IMR-90 (cell line): Measurements from ENCODE around the gene BNIP5. TPM values are rescaled to one million over a fixed set of nuclear protein-coding genes. Genes with fewer than 3 reads are reported as not detected.

Source experiments
- ATAC-seq: fragments of 200-7000 bp; cut with Tn5 transposase; 2 replicates; pipeline ENCODE4 v1.9.1; 2020; ENCODE audit warnings: low read depth, mild to moderate bottlenecking, moderate library complexity
- BruUV-seq: library from RNA; stranded (reverse); fragments of 400-500 nt; replicated peaks from 2 replicates; lab custom pipeline; 2021; lab: Mats Ljungman, UMichigan
- CTCF ChIA-PET: fragments of 300-600 bp; formaldehyde crosslinking; extraction: SDS; loops from one replicate; lab custom pipeline; 2021; ENCODE audit warnings: antibody characterized with exemption; lab: Yijun Ruan, JAX
- POLR2A ChIA-PET: fragments of 300-600 bp; sonication (Branson Sonifier 250); formaldehyde crosslinking; loops from one replicate; lab custom pipeline; 2022; ENCODE audit warnings: antibody characterized with exemption; ENCODE audit not compliant: unreplicated experiment; lab: Charles Lee
- DNase-seq: peaks from one replicate; pipeline ENCODE4 v3.0.0; 2013
- H2AFZ ChIP-seq: replicated peaks from 2 replicates; pipeline ENCODE3; 2013; ENCODE audit warnings: low read length, mild to moderate bottlenecking; ENCODE audit not compliant: poor library complexity
- H2AK5ac ChIP-seq: 2 replicates; pipeline ENCODE4 v1.6.1; 2013; ENCODE audit warnings: low read depth, low read length, inconsistent platforms
- H2AK9ac ChIP-seq: replicated peaks from 2 replicates; pipeline ENCODE3; 2013; ENCODE audit warnings: mild to moderate bottlenecking, low read depth, low read length, moderate library complexity; ENCODE audit not compliant: poor library complexity
- H2BK120ac ChIP-seq: 2 replicates; pipeline ENCODE4 v1.6.1; 2013; ENCODE audit warnings: low read depth, low read length, inconsistent platforms
- H2BK15ac ChIP-seq: 3 replicates; pipeline ENCODE4 v1.6.1; 2013; ENCODE audit warnings: low read depth, low read length, inconsistent platforms
- H2BK20ac ChIP-seq: 2 replicates; pipeline ENCODE4 v1.6.1; 2013; ENCODE audit warnings: low read depth, mild to moderate bottlenecking, inconsistent platforms, low read length, moderate library complexity
- H2BK5ac ChIP-seq: 2 replicates; pipeline ENCODE4 v1.6.1; 2013; ENCODE audit warnings: mild to moderate bottlenecking, low read depth, low read length, inconsistent platforms; ENCODE audit not compliant: poor library complexity, severe bottlenecking
- H3K14ac ChIP-seq: replicated peaks from 2 replicates; pipeline ENCODE4 v1.6.1; 2013; ENCODE audit warnings: low read depth, low read length, inconsistent platforms
- H3K18ac ChIP-seq: 2 replicates; pipeline ENCODE4 v1.6.1; 2013; ENCODE audit warnings: low read depth, low read length, control low read depth
- H3K23ac ChIP-seq: 2 replicates; pipeline ENCODE4 v1.6.1; 2013; ENCODE audit warnings: low read depth, low read length, inconsistent platforms
- H3K27ac ChIP-seq: 2 replicates; pipeline ENCODE4 v1.5.1; 2013; ENCODE audit warnings: mild to moderate bottlenecking, control low read depth, low read length; ENCODE audit not compliant: insufficient read depth
- H3K27me3 ChIP-seq: 2 replicates; pipeline ENCODE4 v1.6.1; 2013; ENCODE audit warnings: low read length; ENCODE audit not compliant: control insufficient read depth, insufficient read depth
- H3K36me3 ChIP-seq: 2 replicates; pipeline ENCODE4 v1.6.1; 2013; ENCODE audit warnings: low read length, mixed read lengths; ENCODE audit not compliant: control insufficient read depth, insufficient read depth
- H3K4ac ChIP-seq: 2 replicates; pipeline ENCODE4 v1.6.1; 2013; ENCODE audit warnings: low read depth, low read length, inconsistent platforms
- H3K4me1 ChIP-seq: 2 replicates; pipeline ENCODE4 v1.6.1; 2013; ENCODE audit warnings: low read length, mixed read lengths; ENCODE audit not compliant: control insufficient read depth, insufficient read depth
- H3K4me2 ChIP-seq: 2 replicates; pipeline ENCODE4 v1.6.1; 2013; ENCODE audit warnings: low read depth, mild to moderate bottlenecking, control low read depth, low read length, moderate library complexity
- H3K4me3 ChIP-seq: 2 replicates; pipeline ENCODE4 v1.5.1; 2013; ENCODE audit warnings: low read depth, mild to moderate bottlenecking, control low read depth, low read length, moderate library complexity; ENCODE audit not compliant: insufficient read depth
- H3K56ac ChIP-seq: 2 replicates; pipeline ENCODE4 v1.6.1; 2013; ENCODE audit warnings: low read length, inconsistent platforms; ENCODE audit not compliant: insufficient read depth; ENCODE audit errors: extremely low read depth
- H3K79me1 ChIP-seq, 2 experiments: 2 replicates each; pipeline ENCODE4 v1.6.1; 2013; ENCODE audit warnings: low read length in 2 of 2, inconsistent platforms in 1 of 2, low read depth in 1 of 2
- H3K9ac ChIP-seq: 2 replicates; pipeline ENCODE4 v1.6.1; 2013; ENCODE audit warnings: low read depth, low read length, control low read depth
- H3K9me1 ChIP-seq: 2 replicates; pipeline ENCODE4 v1.6.1; 2013; ENCODE audit warnings: low read length, inconsistent platforms; ENCODE audit not compliant: insufficient read depth
- H3K9me3 ChIP-seq: 2 replicates; pipeline ENCODE4 v1.6.1; 2013; ENCODE audit warnings: low read length; ENCODE audit not compliant: control insufficient read depth, insufficient read depth
- H4K20me1 ChIP-seq: 2 replicates; pipeline ENCODE4 v1.6.1; 2013; ENCODE audit warnings: low read length, inconsistent platforms; ENCODE audit not compliant: insufficient read depth
- H4K5ac ChIP-seq: 2 replicates; pipeline ENCODE4 v1.6.1; 2013; ENCODE audit warnings: mild to moderate bottlenecking, low read depth, low read length, control low read depth
- H4K8ac ChIP-seq, 2 experiments: 2 replicates each; pipeline ENCODE4 v1.6.1; 2013; ENCODE audit warnings: low read depth in 2 of 2, low read length in 2 of 2, control low read depth in 1 of 2, inconsistent platforms in 1 of 2
- H4K91ac ChIP-seq: 2 replicates; pipeline ENCODE4 v1.6.1; 2013; ENCODE audit warnings: low read depth, low read length, inconsistent platforms; ENCODE audit not compliant: insufficient read depth
- BHLHE40 ChIP-seq: fragments of 150-350 bp; IDR thresholded peaks from 2 replicates; pipeline ENCODE4 v1.6.1; 2016; ENCODE audit warnings: mild to moderate bottlenecking, low read depth, low read length
- CEBPB ChIP-seq: IDR thresholded peaks from 2 replicates; pipeline ENCODE4 v1.6.1; 2012; ENCODE audit warnings: low read depth, low read length, improper control_type of control experiment
- CHD1 ChIP-seq: IDR thresholded peaks from 2 replicates; pipeline ENCODE4 v1.6.1; 2012; ENCODE audit warnings: low read depth, low read length, improper control_type of control experiment
- CTCF ChIP-seq: conservative IDR thresholded peaks from 2 replicates; pipeline ENCODE4 v1.5.1; 2012; ENCODE audit warnings: mild to moderate bottlenecking, low read depth, low read length, improper control_type of control experiment
- FOS ChIP-seq: fragments of 150-350 bp; IDR thresholded peaks from 2 replicates; pipeline ENCODE4 v1.6.1; 2016; ENCODE audit warnings: low read depth, low read length
- MAFK ChIP-seq: IDR thresholded peaks from 2 replicates; pipeline ENCODE4 v1.6.1; 2012; ENCODE audit warnings: low read depth, low read length, improper control_type of control experiment
- MAZ ChIP-seq: IDR thresholded peaks from 2 replicates; pipeline ENCODE4 v1.6.1; 2012; ENCODE audit warnings: low read depth, mild to moderate bottlenecking, low read length, improper control_type of control experiment, moderate library complexity, borderline replicate concordance
- RAD21 ChIP-seq: IDR thresholded peaks from 2 replicates; pipeline ENCODE4 v1.6.1; 2012; ENCODE audit warnings: low read length, improper control_type of control experiment
- RCOR1 ChIP-seq: IDR thresholded peaks from 2 replicates; pipeline ENCODE4 v1.6.1; 2012; ENCODE audit warnings: mild to moderate bottlenecking, low read length, improper control_type of control experiment; ENCODE audit not compliant: insufficient replicate concordance
- SMC3 ChIP-seq: fragments of 150-350 bp; IDR thresholded peaks from 2 replicates; pipeline ENCODE4 v1.6.1; 2016; ENCODE audit warnings: low read depth, mild to moderate bottlenecking, antibody characterized with exemption, low read length, moderate library complexity
- USF2 ChIP-seq: fragments of 150-350 bp; IDR thresholded peaks from 2 replicates; pipeline ENCODE4 v1.6.1; 2017; ENCODE audit warnings: mild to moderate bottlenecking, antibody characterized with exemption, low read length, low read depth
- WGBS, 2 experiments: methylation state at CpG; one replicate each; pipeline versions ENCODE4 v1.1.5 to v1.1.7; 2013; ENCODE audit warnings: missing lambda C conversion rate in 2 of 2; ENCODE audit not compliant: insufficient read length in 1 of 2; ENCODE audit errors: extremely low coverage in 2 of 2; 5-methylcytosine and 5-hydroxymethylcytosine counted together
- dilution Hi-C: fragments of 300-500 bp; cut with HindIII; formaldehyde crosslinking; loops from one replicate; pipeline ENCODE4 v1.14.3; 2018; ENCODE audit warnings: low sequenced_read_pairs; ENCODE audit not compliant: unreplicated experiment
- in situ Hi-C: fragments of 300-500 bp; cut with MboI; formaldehyde crosslinking; loops from 3 replicates; pipeline ENCODE4 v1.14.3; 2019; ENCODE audit warnings: low sequenced_read_pairs, inconsistent platforms, mixed read lengths
- intact Hi-C: fragments of 100-400 bp; cut with micrococcal nuclease; formaldehyde crosslinking; loops from 2 replicates; pipeline ENCODE4 v1.10.0; 2022
- polyA plus RNA-seq, 3 experiments: library from polyadenylated mRNA; depleted of rRNA; stranded (reverse); fragments of >200 nt; gene quantifications; 2 replicates each; pipeline ENCODE4 v1.2.3, GENCODE V29; 2012; ENCODE audit warnings: low replicate concordance in 1 of 3
- total RNA-seq: library from RNA; depleted of rRNA; stranded (reverse); fragments of >200 nt; gene quantifications from 2 replicates; pipeline ENCODE4 v1.2.3, GENCODE V29; 2012
- TF ChIP-seq, protein P1 (sequence below): fragments of 150-350 bp; IDR thresholded peaks from 2 replicates; pipeline ENCODE4 v1.6.1; 2016; ENCODE audit warnings: low read depth, mild to moderate bottlenecking, low read length, moderate library complexity, borderline replicate concordance

The BNIP5 gene
- total and polyA plus RNA-seq, 2 of the 4 experiments (the other 2 are of a cell fraction) = not detected

DNA sequence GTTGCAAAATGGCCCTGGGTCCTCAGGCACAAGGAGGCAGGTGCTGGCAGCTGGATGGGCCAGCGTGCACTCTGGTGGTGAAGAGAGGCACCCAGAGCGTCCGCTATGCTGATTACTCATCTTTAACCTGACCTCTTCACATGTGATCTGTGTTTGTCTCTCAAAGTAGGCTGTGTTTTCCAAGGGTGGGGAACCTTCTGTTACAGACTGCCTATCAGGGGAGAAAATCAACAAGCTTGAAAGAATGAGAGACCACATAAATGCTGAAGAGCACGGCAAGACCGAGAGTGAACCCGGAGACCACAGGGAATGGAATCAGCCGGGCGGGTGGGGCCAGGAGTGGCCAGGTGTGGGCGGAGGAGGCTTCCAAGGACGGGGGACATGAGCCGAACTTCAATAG, 16.2 kb downstream of the BNIP5 start:
- no peak overlapping the region for H2BK20ac ChIP-seq
- H4K5ac ChIP-seq = no peak overlapping the region
- no TSS peak for BruUV-seq
- H2BK120ac ChIP-seq = no peak overlapping the region
- no peaks in the 10 kb centered on the region for H3K79me1 ChIP-seq
- no peak overlapping the region for H4K91ac ChIP-seq
- H3K9me3 ChIP-seq = no peaks in the 10 kb centered on the region
- WGBS, 2 experiments = 100% methylated on average over 3 of the region's 11 CpGs; no CpG with 5 or more reads in 1 of the 2 experiments
- H3K27ac ChIP-seq = no peak overlapping the region
- H3K9me1 ChIP-seq = no peaks in the 10 kb centered on the region
- H4K8ac ChIP-seq = no peak overlapping the region
- H3K4me3 ChIP-seq = no peak overlapping the region
- H2AFZ ChIP-seq = no peak overlapping the region
- no peak overlapping the region for H2BK5ac ChIP-seq
- ATAC-seq (no peak), DNase-seq (no peak)
- H3K4me2 ChIP-seq = no peak overlapping the region
- H3K56ac ChIP-seq = no peak overlapping the region
- H3K9ac ChIP-seq = no peak overlapping the region
- H3K18ac ChIP-seq = no peak overlapping the region
- H2AK9ac ChIP-seq = no peak overlapping the region
- dilution Hi-C loops = no loop called here
- no peaks in the 10 kb centered on the region for H4K20me1 ChIP-seq
- H3K4me1 ChIP-seq = no peaks in the 10 kb centered on the region
- no peak overlapping the region for H3K23ac ChIP-seq
- H3K27me3 ChIP-seq = peaks cover 70% of the 10 kb centered on the region
- H2AK5ac ChIP-seq = no peak overlapping the region
- in situ Hi-C loops = no loop called here
- no peak for TF ChIP-seq MAZ
- no peak for TF ChIP-seq CEBPB
- TF ChIP-seq FOS = no peak
- no peak for TF ChIP-seq RAD21
- no peak for TF ChIP-seq SMC3
- no peak for TF ChIP-seq USF2
- TF ChIP-seq CTCF = no peak
- TF ChIP-seq RCOR1 = no peak
- TF ChIP-seq CHD1 = no peak
- no peak for TF ChIP-seq MAFK
- no peak for TF ChIP-seq BHLHE40
- TF ChIP-seq, protein P1, sequence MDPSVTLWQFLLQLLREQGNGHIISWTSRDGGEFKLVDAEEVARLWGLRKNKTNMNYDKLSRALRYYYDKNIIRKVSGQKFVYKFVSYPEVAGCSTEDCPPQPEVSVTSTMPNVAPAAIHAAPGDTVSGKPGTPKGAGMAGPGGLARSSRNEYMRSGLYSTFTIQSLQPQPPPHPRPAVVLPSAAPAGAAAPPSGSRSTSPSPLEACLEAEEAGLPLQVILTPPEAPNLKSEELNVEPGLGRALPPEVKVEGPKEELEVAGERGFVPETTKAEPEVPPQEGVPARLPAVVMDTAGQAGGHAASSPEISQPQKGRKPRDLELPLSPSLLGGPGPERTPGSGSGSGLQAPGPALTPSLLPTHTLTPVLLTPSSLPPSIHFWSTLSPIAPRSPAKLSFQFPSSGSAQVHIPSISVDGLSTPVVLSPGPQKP = no peak
- H3K14ac ChIP-seq = no peak overlapping the region
- no peak overlapping the region for H2BK15ac ChIP-seq
- intact Hi-C loops = no loop called here
- H3K4ac ChIP-seq = no peak overlapping the region
- H3K36me3 ChIP-seq = no peaks in the 10 kb centered on the region
- ChIA-PET CTCF (no interaction called here), POLR2A (no interaction called here)
